Panc1 (cell line): Measurements from ENCODE around the gene CBL.

Source experiments
- POLR2AphosphoS5 ChIP-seq: IDR thresholded peaks from 2 replicates; pipeline ENCODE4 v1.6.1; 2012; ENCODE audit warnings: mild to moderate bottlenecking, low read depth, low read length, moderate library complexity
- TF ChIP-seq, protein P1 (sequence below): fragments of 450-650 bp; IDR thresholded peaks from 2 replicates; pipeline ENCODE4 v1.5.1; 2017; ENCODE audit warnings: mild to moderate bottlenecking

- TF ChIP-seq, protein P1, sequence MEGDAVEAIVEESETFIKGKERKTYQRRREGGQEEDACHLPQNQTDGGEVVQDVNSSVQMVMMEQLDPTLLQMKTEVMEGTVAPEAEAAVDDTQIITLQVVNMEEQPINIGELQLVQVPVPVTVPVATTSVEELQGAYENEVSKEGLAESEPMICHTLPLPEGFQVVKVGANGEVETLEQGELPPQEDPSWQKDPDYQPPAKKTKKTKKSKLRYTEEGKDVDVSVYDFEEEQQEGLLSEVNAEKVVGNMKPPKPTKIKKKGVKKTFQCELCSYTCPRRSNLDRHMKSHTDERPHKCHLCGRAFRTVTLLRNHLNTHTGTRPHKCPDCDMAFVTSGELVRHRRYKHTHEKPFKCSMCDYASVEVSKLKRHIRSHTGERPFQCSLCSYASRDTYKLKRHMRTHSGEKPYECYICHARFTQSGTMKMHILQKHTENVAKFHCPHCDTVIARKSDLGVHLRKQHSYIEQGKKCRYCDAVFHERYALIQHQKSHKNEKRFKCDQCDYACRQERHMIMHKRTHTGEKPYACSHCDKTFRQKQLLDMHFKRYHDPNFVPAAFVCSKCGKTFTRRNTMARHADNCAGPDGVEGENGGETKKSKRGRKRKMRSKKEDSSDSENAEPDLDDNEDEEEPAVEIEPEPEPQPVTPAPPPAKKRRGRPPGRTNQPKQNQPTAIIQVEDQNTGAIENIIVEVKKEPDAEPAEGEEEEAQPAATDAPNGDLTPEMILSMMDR, result no peak
- no peak for TF ChIP-seq POLR2AphosphoS5
These were observed 109.2 kb downstream of the CBL start for GRCh38 chr11:119315131-119316015.
